Middle frontal gyrus (tissue), 1 donor: ENCODE results near the gene MYLK.
"Not testable (repeated sequence)": the region's sequence is repeated elsewhere in the genome, so short reads cannot be mapped to it uniquely, and the experiment has no call there.

Source experiments
- DNase-seq: peaks from one replicate; pipeline ENCODE4 v3.0.0-alpha.2; 2015; ENCODE audit warnings: low spot score; ENCODE audit errors: extremely low spot score

The MYLK gene

GRCh38 chr3:123723522-123724168 lies 160.5 kb downstream of the MYLK start:
- peak; percentile 69 for DNase-seq

GRCh38 chr3:123723070-123723469 lies 161.1 kb downstream of the MYLK start:
- no peak for DNase-seq

GRCh38 chr3:123722456-123722855 lies 161.7 kb downstream of the MYLK start:
- no peak for DNase-seq

GRCh38 chr3:123722021-123722420 lies 162.1 kb downstream of the MYLK start:
- DNase-seq, result no peak

GRCh38 chr3:123721095-123721689 lies 162.9 kb downstream of the MYLK start:
- not testable (repeated sequence) for DNase-seq

GRCh38 chr3:123720638-123721037 lies 163.5 kb downstream of the MYLK start:
- no peak for DNase-seq

GRCh38 chr3:123719862-123720453 lies 164.2 kb downstream of the MYLK start:
- no peak for DNase-seq

GRCh38 chr3:123719061-123719756 lies 164.9 kb downstream of the MYLK start:
- peak; percentile 84 for DNase-seq

- no peak for DNase-seq
Observed at GRCh38 chr3:123718108-123718507, 166.0 kb downstream of the MYLK start.

GRCh38 chr3:123717451-123717850 lies 166.7 kb downstream of the MYLK start:
- not testable (repeated sequence) for DNase-seq

GRCh38 chr3:123716411-123716810 lies 167.7 kb downstream of the MYLK start:
- no peak for DNase-seq

GRCh38 chr3:123713211-123713610 lies 170.9 kb downstream of the MYLK start:
- no peak for DNase-seq

GRCh38 chr3:123712077-123712860 lies 171.9 kb downstream of the MYLK start:
- DNase-seq, result no peak

- no peak for DNase-seq
Observed at GRCh38 chr3:123711356-123711755, 172.8 kb downstream of the MYLK start.

- no peak for DNase-seq
Observed at GRCh38 chr3:123708531-123708930, 175.6 kb downstream of the MYLK start.

GRCh38 chr3:123707641-123708040 lies 176.5 kb downstream of the MYLK start:
- not testable (repeated sequence) for DNase-seq

- DNase-seq, result no peak
Observed at GRCh38 chr3:123706871-123707270, 177.3 kb downstream of the MYLK start.

GRCh38 chr3:123705488-123706285 lies 178.4 kb downstream of the MYLK start:
- DNase-seq, result no peak

- not testable (repeated sequence) for DNase-seq
Observed at GRCh38 chr3:123703663-123704062, 180.5 kb downstream of the MYLK start.

- no peak for DNase-seq
Observed at GRCh38 chr3:123702720-123703119, 181.4 kb downstream of the MYLK start.

- not testable (repeated sequence) for DNase-seq
Observed at GRCh38 chr3:123702057-123702456, 182.1 kb downstream of the MYLK start.
